ENCODE data around the gene LRRC53. TPM values are rescaled to one million over a fixed set of nuclear protein-coding genes. Genes with fewer than 3 reads are reported as not detected.

LRRC53 gene
- total RNA-seq, 1 experiment from 2014 or later, result not detected

GRCh38 chr1:74426208-74426937 is 86.0 kb downstream of the LRRC53 start:
- no peaks in the 10 kb centered on the region for H3K36me3 Mint-ChIP-seq (ENCODE audit: insufficient read depth, unreplicated experiment)
- no peak for TF ChIP-seq CTCF (IDR thresholded peaks at IDR 0.05; ENCODE audit: unreplicated experiment)
- H3K9me3 Mint-ChIP-seq (ENCODE audit: low read depth, unreplicated experiment), result peaks cover 11% of the 10 kb centered on the region
- H3K4me3 Mint-ChIP-seq (ENCODE audit: low read depth, unreplicated experiment), result no peak overlapping the region
- no peaks in the 10 kb centered on the region for H3K4me1 Mint-ChIP-seq (ENCODE audit: low read depth, unreplicated experiment)
- BruUV-seq (replicated peaks), result no TSS peak
- H3K27ac Mint-ChIP-seq (ENCODE audit: unreplicated experiment), result no peak overlapping the region
- intact Hi-C loops (cut with micrococcal nuclease; ENCODE audit: unreplicated experiment), result no loop called here
- no peaks in the 10 kb centered on the region for H3K27me3 Mint-ChIP-seq (ENCODE audit: unreplicated experiment)
- CTCF ChIA-PET, result no interaction called here
- DNase-seq, result no peak

GRCh38 chr1:74425676-74426075 is 86.7 kb downstream of the LRRC53 start:
- CTCF ChIA-PET, result no interaction called here
- no peak for DNase-seq
- H3K9me3 Mint-ChIP-seq (ENCODE audit: low read depth, unreplicated experiment), result peaks cover 11% of the 10 kb centered on the region
- intact Hi-C loops (cut with micrococcal nuclease; ENCODE audit: unreplicated experiment), result no loop called here
- no peak overlapping the region for H3K4me3 Mint-ChIP-seq (ENCODE audit: low read depth, unreplicated experiment)
- no TSS peak for BruUV-seq (replicated peaks)
- H3K27me3 Mint-ChIP-seq (ENCODE audit: unreplicated experiment), result no peaks in the 10 kb centered on the region
- H3K27ac Mint-ChIP-seq (ENCODE audit: unreplicated experiment), result no peak overlapping the region
- H3K36me3 Mint-ChIP-seq (ENCODE audit: insufficient read depth, unreplicated experiment), result no peaks in the 10 kb centered on the region
- no peaks in the 10 kb centered on the region for H3K4me1 Mint-ChIP-seq (ENCODE audit: low read depth, unreplicated experiment)
- TF ChIP-seq CTCF (IDR thresholded peaks at IDR 0.05; ENCODE audit: unreplicated experiment), result no peak

DNA sequence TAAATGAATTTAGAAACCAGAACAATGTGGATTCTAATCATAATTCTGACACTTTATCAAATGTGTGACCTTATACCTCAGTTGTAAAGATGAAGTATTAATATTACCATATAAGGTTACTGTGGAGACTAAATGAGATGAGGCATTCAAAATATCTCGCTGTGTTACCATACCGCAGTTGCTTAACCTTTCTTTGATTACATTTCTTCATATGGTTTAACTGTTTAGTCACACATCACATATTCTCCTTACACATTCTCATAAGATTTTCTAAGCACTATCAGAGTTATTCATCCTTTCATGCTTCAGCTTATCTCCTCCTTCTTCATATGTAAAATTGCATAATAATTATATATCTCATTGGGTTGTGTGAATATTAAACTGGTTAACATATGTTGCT is 88.9 kb downstream of the LRRC53 start:
- no peak overlapping the region for H3K4me3 Mint-ChIP-seq (ENCODE audit: low read depth, unreplicated experiment)
- CTCF ChIA-PET, result no interaction called here

GRCh38 chr1:74422421-74423292 is 89.8 kb downstream of the LRRC53 start:
- Mint-ChIP-seq H3K4me1 (ENCODE audit: low read depth, unreplicated experiment) (no peaks in the 10 kb centered on the region), H3K27ac (ENCODE audit: unreplicated experiment) (no peak overlapping the region), H3K4me3 (ENCODE audit: low read depth, unreplicated experiment) (no peak overlapping the region), H3K36me3 (ENCODE audit: insufficient read depth, unreplicated experiment) (no peaks in the 10 kb centered on the region), H3K27me3 (ENCODE audit: unreplicated experiment) (no peaks in the 10 kb centered on the region), H3K9me3 (ENCODE audit: low read depth, unreplicated experiment) (peaks cover 11% of the 10 kb centered on the region)
- no peak for DNase-seq
- intact Hi-C loops (cut with micrococcal nuclease; ENCODE audit: unreplicated experiment), result no loop called here
- TF ChIP-seq CTCF (IDR thresholded peaks at IDR 0.05; ENCODE audit: unreplicated experiment), result no peak
- no TSS peak for BruUV-seq (replicated peaks)
- CTCF ChIA-PET, result no interaction called here

More for the DNA sequence above, 88.9 kb downstream of the LRRC53 start:
- no peaks in the 10 kb centered on the region for H3K36me3 Mint-ChIP-seq (ENCODE audit: insufficient read depth, unreplicated experiment)
- no peak overlapping the region for H3K27ac Mint-ChIP-seq (ENCODE audit: unreplicated experiment)
- no peak for DNase-seq
- H3K9me3 Mint-ChIP-seq (ENCODE audit: low read depth, unreplicated experiment), result peaks cover 11% of the 10 kb centered on the region
- no peak for TF ChIP-seq CTCF (IDR thresholded peaks at IDR 0.05; ENCODE audit: unreplicated experiment)
- no peaks in the 10 kb centered on the region for H3K27me3 Mint-ChIP-seq (ENCODE audit: unreplicated experiment)
- no TSS peak for BruUV-seq (replicated peaks)
- intact Hi-C loops (cut with micrococcal nuclease; ENCODE audit: unreplicated experiment), result no loop called here
- H3K4me1 Mint-ChIP-seq (ENCODE audit: low read depth, unreplicated experiment), result no peaks in the 10 kb centered on the region

Data from Calu3 (cell line).